Measurements from ENCODE around the gene KLHL29.

GRCh38 chr2:23376972-23377371 lies 8.0 kb upstream of the KLHL29 start:
- TF ChIP-seq CTCF (IDR thresholded peaks at IDR 0.05), result no peak
- TF ChIP-seq EP300 (IDR thresholded peaks at IDR 0.05), result no peak
- no peak for TF ChIP-seq POLR2A (IDR thresholded peaks at IDR 0.05)

Data from ovary (tissue), 3 donors.